Trophoblast cell (in vitro differentiated cells and primary cell): ENCODE data around the gene SIPA1L3.

Experiments used
- DNase-seq, 2 donors: peaks; one replicate each; pipeline ENCODE4 v3.0.0-alpha.2; 2016
- H2AFZ ChIP-seq: 2 replicates; pipeline ENCODE4 v1.6.1; 2013; ENCODE audit warnings: low read length, moderate library complexity, mild to moderate bottlenecking; ENCODE audit not compliant: insufficient read depth, poor library complexity
- H2AK5ac ChIP-seq: 2 replicates; pipeline ENCODE4 v1.6.1; 2013; ENCODE audit warnings: mild to moderate bottlenecking, low read length
- H2BK120ac ChIP-seq: 2 replicates; pipeline ENCODE4 v1.6.1; 2013; ENCODE audit warnings: low read length, mild to moderate bottlenecking, moderate library complexity; ENCODE audit not compliant: insufficient read depth, poor library complexity
- H2BK12ac ChIP-seq: 2 replicates; pipeline ENCODE4 v1.6.1; 2013; ENCODE audit warnings: mild to moderate bottlenecking, low read length, moderate library complexity
- H2BK5ac ChIP-seq: 2 replicates; pipeline ENCODE4 v1.6.1; 2013; ENCODE audit warnings: low read length, low read depth, moderate library complexity, mild to moderate bottlenecking; ENCODE audit not compliant: poor library complexity
- H3K14ac ChIP-seq: 2 replicates; pipeline ENCODE4 v1.6.1; 2013; ENCODE audit warnings: mild to moderate bottlenecking, low read length
- H3K18ac ChIP-seq: 2 replicates; pipeline ENCODE4 v1.6.1; 2013; ENCODE audit warnings: mild to moderate bottlenecking, low read length
- H3K23ac ChIP-seq: 2 replicates; pipeline ENCODE4 v1.6.1; 2013; ENCODE audit warnings: low read length
- H3K27ac ChIP-seq: 2 replicates; pipeline ENCODE4 v1.5.1; 2013; ENCODE audit warnings: low read depth, mild to moderate bottlenecking, inconsistent platforms, low read length, moderate library complexity
- H3K27me3 ChIP-seq: 2 replicates; pipeline ENCODE4 v1.6.1; 2013; ENCODE audit warnings: inconsistent platforms, mild to moderate bottlenecking, low read length, moderate library complexity; ENCODE audit not compliant: insufficient read depth
- H3K36me3 ChIP-seq, 2 experiments: 1 replicate in 1 of 2; 2 replicates in 1 of 2; pipeline ENCODE4 v1.6.1; 2013; ENCODE audit warnings: low read length in 2 of 2, mild to moderate bottlenecking in 2 of 2, moderate library complexity in 1 of 2; ENCODE audit not compliant: insufficient read depth in 2 of 2, control insufficient read depth in 1 of 2
- H3K4ac ChIP-seq: 2 replicates; pipeline ENCODE4 v1.6.1; 2013; ENCODE audit warnings: low read depth, mild to moderate bottlenecking, low read length, moderate library complexity
- H3K4me1 ChIP-seq, 2 experiments: 1 replicate in 1 of 2; 2 replicates in 1 of 2; pipeline ENCODE4 v1.6.1; 2013; ENCODE audit warnings: low read length in 2 of 2, mild to moderate bottlenecking in 2 of 2, moderate library complexity in 1 of 2; ENCODE audit not compliant: insufficient read depth in 2 of 2, control insufficient read depth in 1 of 2
- H3K4me2 ChIP-seq: 2 replicates; pipeline ENCODE4 v1.6.1; 2013; ENCODE audit warnings: inconsistent platforms, mild to moderate bottlenecking, low read length, moderate library complexity
- H3K4me3 ChIP-seq: 2 replicates; pipeline ENCODE4 v1.5.1; 2013; ENCODE audit warnings: mild to moderate bottlenecking, low read depth, low read length, inconsistent platforms
- H3K79me1 ChIP-seq: one replicate; pipeline ENCODE4 v1.6.1; 2013; ENCODE audit warnings: low read length
- H3K79me2 ChIP-seq: 2 replicates; pipeline ENCODE4 v1.6.1; 2013; ENCODE audit warnings: low read length, mild to moderate bottlenecking; ENCODE audit not compliant: control insufficient read depth, insufficient read depth, poor library complexity
- H3K9ac ChIP-seq: 2 replicates; pipeline ENCODE4 v1.6.1; 2013; ENCODE audit warnings: mild to moderate bottlenecking, low read length
- H3K9me3 ChIP-seq: 2 replicates; pipeline ENCODE4 v1.6.1; 2013; ENCODE audit warnings: low read depth, mild to moderate bottlenecking, control low read depth, inconsistent platforms, low read length; ENCODE audit not compliant: insufficient read depth
- H4K12ac ChIP-seq: 2 replicates; pipeline ENCODE4 v1.6.1; 2013; ENCODE audit warnings: low read depth, mild to moderate bottlenecking, low read length, moderate library complexity
- H4K8ac ChIP-seq: 2 replicates; pipeline ENCODE4 v1.6.1; 2013; ENCODE audit warnings: low read depth, mild to moderate bottlenecking, low read length, moderate library complexity
- H4K91ac ChIP-seq: one replicate; pipeline ENCODE4 v1.6.1; 2013; ENCODE audit warnings: low read depth, mild to moderate bottlenecking, low read length, moderate library complexity
- WGBS: extraction: QIAGEN DNeasy Blood & Tissue Kit; methylation state at CpG from one replicate; pipeline ENCODE4 v1.1.7; 2013; ENCODE audit warnings: missing lambda C conversion rate; ENCODE audit not compliant: insufficient read length, insufficient coverage; ENCODE audit errors: extremely low coverage; 5-methylcytosine and 5-hydroxymethylcytosine counted together

Gene SIPA1L3

DNA sequence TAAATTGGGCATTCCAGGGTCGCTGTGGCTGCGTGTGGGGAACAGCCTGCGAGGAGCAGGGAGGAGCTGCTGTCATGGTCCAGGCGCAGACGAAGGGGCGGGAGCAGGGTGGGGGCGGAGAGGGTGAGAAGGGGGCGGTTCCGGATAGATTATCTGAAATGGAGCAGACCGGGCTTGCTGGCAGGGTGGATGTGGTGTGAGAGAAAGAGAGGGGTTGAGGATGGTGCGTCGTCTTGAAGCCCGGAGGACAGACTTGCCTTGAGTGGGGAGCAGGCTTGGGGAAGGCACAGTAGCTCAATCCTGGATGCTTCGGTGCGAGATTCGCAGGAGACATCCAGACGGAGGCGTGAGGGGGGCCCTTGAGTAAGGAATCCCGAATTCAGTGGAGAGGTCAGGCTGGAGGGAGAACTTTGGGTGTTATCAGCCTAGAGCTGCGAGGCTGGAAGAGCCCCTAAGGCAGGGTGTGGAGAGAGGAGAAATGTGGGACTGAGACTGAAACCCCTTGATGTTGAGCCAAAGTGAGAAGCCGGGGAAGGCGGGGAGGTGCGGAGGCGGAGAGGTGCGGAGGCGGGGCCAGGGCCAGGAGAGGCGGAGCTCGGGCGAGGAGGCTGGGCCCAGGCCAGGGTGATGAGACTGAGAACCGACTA, 276.4 kb downstream of the SIPA1L3 start:
- no peaks in the 10 kb centered on the region for H3K79me1 ChIP-seq
- no peak for DNase-seq
- H2BK12ac ChIP-seq = no peak overlapping the region
- H3K4ac ChIP-seq = no peak overlapping the region
- no peak overlapping the region for H2BK120ac ChIP-seq
- H3K9ac ChIP-seq = no peak overlapping the region
- H3K23ac ChIP-seq = no peak overlapping the region
- H2BK5ac ChIP-seq = no peak overlapping the region
- no peak overlapping the region for H3K18ac ChIP-seq
- H4K8ac ChIP-seq = peak overlapping the region; percentile 58
- H2AK5ac ChIP-seq = no peak overlapping the region
- WGBS = no CpG with 5 or more reads among the region's 30 CpGs
- no peak overlapping the region for H3K27ac ChIP-seq
- H3K4me2 ChIP-seq = peak overlapping the region; percentile 62
- H3K79me2 ChIP-seq = no peaks in the 10 kb centered on the region
- no peak overlapping the region for H2AFZ ChIP-seq
- no peak overlapping the region for H3K14ac ChIP-seq
- H3K27me3 ChIP-seq = no peaks in the 10 kb centered on the region
- peaks cover 7 to 9% of the 10 kb centered on the region in 2 experiments for H3K4me1 ChIP-seq
- peak overlapping the region; percentile 46 for H4K12ac ChIP-seq
- H3K9me3 ChIP-seq = no peaks in the 10 kb centered on the region
- H3K36me3 ChIP-seq = peaks cover 2 to 7% of the 10 kb centered on the region in 2 experiments
- peak overlapping the region; percentile 0 for H3K4me3 ChIP-seq
- H4K91ac ChIP-seq = no peak overlapping the region

DNA sequence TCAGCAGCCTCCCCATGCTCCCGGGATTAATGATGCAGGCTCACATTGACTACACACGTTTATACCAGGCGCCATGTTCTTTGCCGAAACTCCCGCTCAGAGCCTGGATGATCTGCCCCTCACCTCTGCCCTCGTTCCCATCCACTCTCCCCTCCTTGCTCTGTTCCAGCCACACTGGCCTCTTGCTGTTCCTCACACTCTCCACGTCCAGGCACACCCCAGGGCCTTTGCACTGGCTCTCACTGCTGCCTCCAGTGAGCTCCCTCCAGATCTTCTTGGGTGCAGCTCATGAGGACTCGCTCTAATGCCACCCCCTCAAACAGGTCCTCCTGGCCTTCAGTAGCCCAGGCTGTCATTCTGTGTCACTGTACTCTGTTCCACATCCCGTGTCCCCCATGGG, 277.8 kb downstream of the SIPA1L3 start:
- H3K79me2 ChIP-seq = no peaks in the 10 kb centered on the region
- H3K27me3 ChIP-seq = no peaks in the 10 kb centered on the region
- no peak overlapping the region for H2BK12ac ChIP-seq
- no peak overlapping the region for H3K23ac ChIP-seq
- no peak overlapping the region for H2BK5ac ChIP-seq
- no peak overlapping the region for H3K4ac ChIP-seq
- no peak overlapping the region for H3K14ac ChIP-seq
- H4K8ac ChIP-seq = no peak overlapping the region
- no peak overlapping the region for H2AFZ ChIP-seq
- no peak overlapping the region for H3K4me3 ChIP-seq
- H2BK120ac ChIP-seq = no peak overlapping the region
- H3K79me1 ChIP-seq = no peaks in the 10 kb centered on the region
- H4K91ac ChIP-seq = no peak overlapping the region
- no peak overlapping the region for H3K4me2 ChIP-seq
- peaks cover 2 to 7% of the 10 kb centered on the region in 2 experiments for H3K36me3 ChIP-seq
- H2AK5ac ChIP-seq = no peak overlapping the region
- H3K9ac ChIP-seq = no peak overlapping the region
- WGBS = no CpG with 5 or more reads among the region's 9 CpGs
- H3K27ac ChIP-seq = no peak overlapping the region
- no peak overlapping the region for H3K18ac ChIP-seq
- peaks cover 7 to 9% of the 10 kb centered on the region in 2 experiments for H3K4me1 ChIP-seq
- H3K9me3 ChIP-seq = no peaks in the 10 kb centered on the region
- no peak for DNase-seq
- H4K12ac ChIP-seq = no peak overlapping the region

DNA sequence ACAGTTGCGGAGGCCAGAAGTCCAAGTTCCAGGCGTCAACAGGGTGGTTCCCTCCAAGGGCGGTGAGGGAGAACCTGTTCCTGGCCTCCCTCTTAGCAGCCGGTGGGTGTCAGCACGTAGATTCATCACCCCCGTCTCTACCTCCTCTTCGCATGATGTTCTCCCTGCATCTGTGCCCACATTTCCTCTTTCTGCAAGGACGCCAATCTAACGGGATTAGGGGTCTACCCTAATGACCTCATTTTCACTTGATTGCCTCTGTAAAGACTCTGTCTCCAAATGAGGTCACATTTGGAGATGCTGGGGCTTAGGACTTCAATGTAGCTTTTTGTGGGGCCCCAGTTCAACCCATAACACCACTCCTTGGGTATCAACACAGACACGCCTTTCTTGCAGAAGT, 278.6 kb downstream of the SIPA1L3 start:
- Histone ChIP-seq H3K4me1 (peaks cover 7 to 9% of the 10 kb centered on the region in 2 experiments), H3K4me2 (no peak overlapping the region), H3K4ac (no peak overlapping the region), H3K27me3 (no peaks in the 10 kb centered on the region), H2BK120ac (no peak overlapping the region), H4K12ac (no peak overlapping the region), H4K91ac (no peak overlapping the region), H2AFZ (no peak overlapping the region), H3K18ac (no peak overlapping the region), H3K36me3 (peaks cover 2 to 7% of the 10 kb centered on the region in 2 experiments), H3K9me3 (no peaks in the 10 kb centered on the region), H4K8ac (no peak overlapping the region), H3K79me2 (no peaks in the 10 kb centered on the region), H3K4me3 (no peak overlapping the region), H2AK5ac (no peak overlapping the region), H3K14ac (no peak overlapping the region), H3K27ac (no peak overlapping the region), H3K23ac (no peak overlapping the region), H2BK5ac (no peak overlapping the region), H3K9ac (no peak overlapping the region), H3K79me1 (no peaks in the 10 kb centered on the region), H2BK12ac (no peak overlapping the region)
- WGBS = no CpG with 5 or more reads among the region's 10 CpGs
- DNase-seq = no peak

DNA sequence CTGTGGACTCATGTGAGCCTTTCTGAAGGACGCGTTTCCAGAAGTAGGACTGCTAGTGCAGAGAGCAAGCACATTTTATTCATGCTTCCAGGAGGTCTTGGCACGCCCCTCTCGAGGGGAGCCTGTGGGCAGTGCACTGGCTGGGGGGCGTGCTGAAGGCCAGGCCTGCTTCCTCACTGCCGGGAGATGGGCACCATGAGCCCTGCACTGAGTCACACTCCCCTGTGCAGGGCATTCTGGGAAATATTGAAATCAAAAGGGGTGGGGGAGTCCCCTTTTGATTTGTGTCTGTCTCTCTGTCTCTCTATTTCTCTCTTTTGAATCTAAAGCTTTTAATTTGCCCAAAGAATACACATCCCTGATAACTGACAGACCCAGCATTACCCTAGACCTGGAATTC, 283.1 kb downstream of the SIPA1L3 start:
- H2AK5ac ChIP-seq = no peak overlapping the region
- H3K27ac ChIP-seq = no peak overlapping the region
- H3K14ac ChIP-seq = no peak overlapping the region
- no peaks in the 10 kb centered on the region for H3K9me3 ChIP-seq
- no peaks in the 10 kb centered on the region for H3K79me1 ChIP-seq
- H2BK12ac ChIP-seq = no peak overlapping the region
- H3K4me1 ChIP-seq = no peaks in the 10 kb centered on the region
- no peak overlapping the region for H3K4me2 ChIP-seq
- H3K4me3 ChIP-seq = no peak overlapping the region
- H4K91ac ChIP-seq = no peak overlapping the region
- H4K8ac ChIP-seq = no peak overlapping the region
- peaks cover 7 to 9% of the 10 kb centered on the region in 2 experiments for H3K36me3 ChIP-seq
- no peak overlapping the region for H2BK120ac ChIP-seq
- H3K27me3 ChIP-seq = no peaks in the 10 kb centered on the region
- H3K9ac ChIP-seq = no peak overlapping the region
- no peak overlapping the region for H2BK5ac ChIP-seq
- no peak overlapping the region for H3K23ac ChIP-seq
- H2AFZ ChIP-seq = no peak overlapping the region
- H4K12ac ChIP-seq = no peak overlapping the region
- WGBS = no CpG with 5 or more reads among the region's 6 CpGs
- no peak for DNase-seq
- no peak overlapping the region for H3K18ac ChIP-seq
- no peak overlapping the region for H3K4ac ChIP-seq
- H3K79me2 ChIP-seq = no peaks in the 10 kb centered on the region
